SU-DHL-6 (cell line): ENCODE data around the gene ERLIN1.

Source experiments
- H2AFZ ChIP-seq: fragments of 200-600 bp; sonication (generic); 2 replicates; pipeline ENCODE4 v1.6.1; 2014; ENCODE audit warnings: low read depth, mild to moderate bottlenecking, moderate library complexity, mixed read lengths, antibody characterized with exemption, low read length; ENCODE audit not compliant: severe bottlenecking
- H3F3A ChIP-seq: fragments of 200-600 bp; shearing (Covaris generic); 2 replicates; pipeline ENCODE4 v1.6.0; 2016; ENCODE audit warnings: antibody characterized with exemption, mild to moderate bottlenecking; ENCODE audit not compliant: insufficient read depth
- H3K27ac ChIP-seq: fragments of 200-600 bp; sonication (generic); 2 replicates; pipeline ENCODE4 v1.5.1; 2016; ENCODE audit warnings: low read depth, mild to moderate bottlenecking, low read length, moderate library complexity, mixed read lengths
- H3K27me3 ChIP-seq: fragments of 200-600 bp; sonication (generic), shearing (Covaris generic); 2 replicates; pipeline ENCODE4 v1.6.0; 2014; ENCODE audit warnings: mild to moderate bottlenecking, low read length
- H3K36me3 ChIP-seq: fragments of 200-600 bp; sonication (generic); 2 replicates; pipeline ENCODE4 v1.6.1; 2014; ENCODE audit warnings: mild to moderate bottlenecking, low read length, mixed read lengths
- H3K4me2 ChIP-seq: fragments of 300-600, 200-600 bp; shearing (Covaris generic), sonication (generic); 2 replicates; pipeline ENCODE4 v1.6.0; 2014; ENCODE audit warnings: low read length, low read depth, mild to moderate bottlenecking; ENCODE audit not compliant: poor library complexity, severe bottlenecking
- H3K4me3 ChIP-seq: fragments of 200-600 bp; sonication (generic); 2 replicates; pipeline ENCODE4 v1.5.1; 2014; ENCODE audit warnings: antibody characterized with exemption, low read length, mild to moderate bottlenecking, mixed read lengths; ENCODE audit not compliant: insufficient read depth, poor library complexity, severe bottlenecking
- H3K79me2 ChIP-seq: fragments of 200-600 bp; sonication (generic); 2 replicates; pipeline ENCODE4 v1.6.1; 2014; ENCODE audit warnings: mild to moderate bottlenecking, low read length, moderate library complexity; ENCODE audit not compliant: insufficient read depth
- H3K9ac ChIP-seq: fragments of 200-600 bp; sonication (generic); 2 replicates; pipeline ENCODE4 v1.7.0; 2014; ENCODE audit warnings: mild to moderate bottlenecking, low read length
- H3K9me2 ChIP-seq: fragments of 200-600 bp; sonication (generic); replicated peaks from 2 replicates; pipeline ENCODE4 v1.6.1; 2014; ENCODE audit warnings: low read length; ENCODE audit not compliant: insufficient read depth
- H3K9me3 ChIP-seq: fragments of 200-600 bp; sonication (generic); 2 replicates; pipeline ENCODE4 v1.6.1; 2014; ENCODE audit warnings: low read length, mixed read lengths; ENCODE audit not compliant: insufficient read depth
- H4K20me1 ChIP-seq: fragments of 200-600 bp; sonication (generic); 2 replicates; pipeline ENCODE4 v1.6.1; 2014; ENCODE audit warnings: low read depth, mild to moderate bottlenecking, antibody characterized with exemption, low read length, moderate library complexity, mixed read lengths
- EZH2phosphoT487 ChIP-seq: fragments of 200-600 bp; sonication (generic), shearing (Covaris generic); conservative IDR thresholded peaks from 2 replicates; pipeline ENCODE4 v1.6.1; 2018; ENCODE audit warnings: mild to moderate bottlenecking, antibody characterized with exemption, low read length, moderate library complexity, mixed read lengths
- TF ChIP-seq, protein P1 (sequence below): fragments of 200-600 bp; sonication (generic); IDR thresholded peaks from one replicate; pipeline ENCODE4 v1.5.1; 2017; ENCODE audit warnings: antibody characterized with exemption, mild to moderate bottlenecking, low read length, moderate library complexity; ENCODE audit not compliant: insufficient read depth, poor library complexity, severe bottlenecking

The ERLIN1 gene

DNA sequence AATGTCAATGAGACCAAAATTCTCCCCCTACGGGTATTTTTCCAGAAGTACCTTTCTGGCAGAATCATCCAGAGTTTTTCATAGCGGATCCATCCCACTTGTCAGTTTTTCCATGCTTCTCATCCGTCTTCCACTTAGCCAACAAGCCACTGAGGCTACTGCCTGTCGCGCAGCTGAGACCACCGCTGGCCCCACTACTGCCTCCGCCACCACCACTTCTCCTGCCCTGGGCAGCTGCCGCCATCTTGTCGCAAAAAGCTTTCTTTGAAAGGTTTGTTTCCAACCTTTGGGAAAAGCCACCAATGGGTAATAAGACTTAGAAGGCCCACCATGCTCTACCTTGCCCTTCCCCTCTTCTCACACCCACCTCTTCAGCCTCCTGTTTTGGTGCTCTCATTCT, 42.1 kb downstream of the ERLIN1 start:
- no peak overlapping the region for H3K9ac ChIP-seq
- H3K9me2 ChIP-seq: no peaks in the 10 kb centered on the region
- no peak overlapping the region for H3K27ac ChIP-seq
- no peaks in the 10 kb centered on the region for H3K9me3 ChIP-seq
- H3K79me2 ChIP-seq: no peaks in the 10 kb centered on the region
- H3K4me3 ChIP-seq: no peak overlapping the region
- no peak for TF ChIP-seq EZH2phosphoT487
- peaks cover 2% of the 10 kb centered on the region; the same call in 1 of the 2 replicates for H4K20me1 ChIP-seq
- no peak overlapping the region for H2AFZ ChIP-seq
- no peak overlapping the region for H3K4me2 ChIP-seq
- no peaks in the 10 kb centered on the region for H3K36me3 ChIP-seq
- H3F3A ChIP-seq: no peaks in the 10 kb centered on the region
- H3K27me3 ChIP-seq: no peaks in the 10 kb centered on the region

DNA sequence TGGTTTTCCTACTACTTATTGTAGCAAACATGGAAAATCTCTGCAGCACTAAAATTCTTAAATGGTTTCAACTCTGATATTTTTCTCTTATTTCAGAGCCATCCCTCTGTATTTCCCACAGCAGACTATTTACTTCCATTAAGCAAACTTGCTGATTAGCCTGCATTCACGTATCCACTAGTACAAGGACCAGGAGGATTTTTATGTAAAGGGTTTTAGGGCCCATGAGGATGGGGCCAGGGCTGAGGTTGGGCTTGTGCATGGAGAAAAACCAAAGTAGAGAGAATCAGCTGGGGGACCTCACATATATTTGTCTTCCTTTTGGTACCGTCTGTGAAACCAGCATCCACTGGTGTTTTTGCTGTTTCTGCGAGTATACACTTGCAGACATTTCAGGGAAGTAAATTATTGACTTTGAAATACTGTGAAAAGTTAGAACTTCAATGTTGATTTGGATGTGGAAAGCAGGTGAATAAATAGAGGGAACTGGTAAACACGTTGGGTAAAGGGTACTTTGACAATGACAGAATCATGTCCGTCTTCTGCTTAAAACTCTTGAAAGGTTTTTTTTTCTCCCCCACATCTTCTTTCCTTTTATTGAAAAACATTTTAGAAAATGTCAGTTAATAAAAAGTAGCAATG, 44.3 kb downstream of the ERLIN1 start:
- no peak overlapping the region for H3K9ac ChIP-seq
- H3F3A ChIP-seq: no peaks in the 10 kb centered on the region
- no peak overlapping the region for H2AFZ ChIP-seq
- no peaks in the 10 kb centered on the region for H3K36me3 ChIP-seq
- no peaks in the 10 kb centered on the region for H3K79me2 ChIP-seq
- H3K9me3 ChIP-seq: no peaks in the 10 kb centered on the region
- H3K27me3 ChIP-seq: no peaks in the 10 kb centered on the region
- no peak overlapping the region for H3K4me2 ChIP-seq
- H3K9me2 ChIP-seq: no peaks in the 10 kb centered on the region
- H3K27ac ChIP-seq: no peak overlapping the region
- H4K20me1 ChIP-seq: no peaks in the 10 kb centered on the region
- TF ChIP-seq, protein P1, sequence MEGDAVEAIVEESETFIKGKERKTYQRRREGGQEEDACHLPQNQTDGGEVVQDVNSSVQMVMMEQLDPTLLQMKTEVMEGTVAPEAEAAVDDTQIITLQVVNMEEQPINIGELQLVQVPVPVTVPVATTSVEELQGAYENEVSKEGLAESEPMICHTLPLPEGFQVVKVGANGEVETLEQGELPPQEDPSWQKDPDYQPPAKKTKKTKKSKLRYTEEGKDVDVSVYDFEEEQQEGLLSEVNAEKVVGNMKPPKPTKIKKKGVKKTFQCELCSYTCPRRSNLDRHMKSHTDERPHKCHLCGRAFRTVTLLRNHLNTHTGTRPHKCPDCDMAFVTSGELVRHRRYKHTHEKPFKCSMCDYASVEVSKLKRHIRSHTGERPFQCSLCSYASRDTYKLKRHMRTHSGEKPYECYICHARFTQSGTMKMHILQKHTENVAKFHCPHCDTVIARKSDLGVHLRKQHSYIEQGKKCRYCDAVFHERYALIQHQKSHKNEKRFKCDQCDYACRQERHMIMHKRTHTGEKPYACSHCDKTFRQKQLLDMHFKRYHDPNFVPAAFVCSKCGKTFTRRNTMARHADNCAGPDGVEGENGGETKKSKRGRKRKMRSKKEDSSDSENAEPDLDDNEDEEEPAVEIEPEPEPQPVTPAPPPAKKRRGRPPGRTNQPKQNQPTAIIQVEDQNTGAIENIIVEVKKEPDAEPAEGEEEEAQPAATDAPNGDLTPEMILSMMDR: no peak
- TF ChIP-seq EZH2phosphoT487: no peak
- H3K4me3 ChIP-seq: no peak overlapping the region

DNA sequence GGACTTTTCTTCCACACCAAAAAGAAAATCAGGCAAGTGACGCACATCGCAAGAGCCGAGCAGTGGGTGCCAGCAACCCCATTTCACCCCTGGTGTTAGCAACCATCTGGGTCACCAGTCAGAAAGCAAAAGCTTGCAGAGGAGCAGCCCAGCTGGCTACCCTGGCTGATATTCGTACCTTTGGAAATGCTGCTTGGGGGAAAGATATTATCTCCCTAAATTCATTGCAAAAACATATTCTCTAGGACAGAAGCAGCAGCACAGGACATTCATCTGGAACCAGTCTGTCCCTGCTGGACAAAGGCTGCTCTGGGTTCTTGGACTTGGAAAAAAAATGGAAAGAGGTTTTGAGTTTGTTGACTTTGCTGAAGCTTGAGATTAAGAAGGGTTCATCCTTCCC, 45.8 kb downstream of the ERLIN1 start:
- no peaks in the 10 kb centered on the region for H3K9me2 ChIP-seq
- H4K20me1 ChIP-seq: no peaks in the 10 kb centered on the region
- H3K9me3 ChIP-seq: no peaks in the 10 kb centered on the region
- H3K4me3 ChIP-seq: no peak overlapping the region
- H3K27ac ChIP-seq: no peak overlapping the region
- H3K4me2 ChIP-seq: no peak overlapping the region
- no peak overlapping the region for H3K9ac ChIP-seq
- no peak overlapping the region for H2AFZ ChIP-seq
- H3K79me2 ChIP-seq: no peaks in the 10 kb centered on the region
- TF ChIP-seq EZH2phosphoT487: no peak
- TF ChIP-seq, protein P1: no peak
- no peaks in the 10 kb centered on the region for H3F3A ChIP-seq
- no peaks in the 10 kb centered on the region for H3K36me3 ChIP-seq
- H3K27me3 ChIP-seq: no peaks in the 10 kb centered on the region

DNA sequence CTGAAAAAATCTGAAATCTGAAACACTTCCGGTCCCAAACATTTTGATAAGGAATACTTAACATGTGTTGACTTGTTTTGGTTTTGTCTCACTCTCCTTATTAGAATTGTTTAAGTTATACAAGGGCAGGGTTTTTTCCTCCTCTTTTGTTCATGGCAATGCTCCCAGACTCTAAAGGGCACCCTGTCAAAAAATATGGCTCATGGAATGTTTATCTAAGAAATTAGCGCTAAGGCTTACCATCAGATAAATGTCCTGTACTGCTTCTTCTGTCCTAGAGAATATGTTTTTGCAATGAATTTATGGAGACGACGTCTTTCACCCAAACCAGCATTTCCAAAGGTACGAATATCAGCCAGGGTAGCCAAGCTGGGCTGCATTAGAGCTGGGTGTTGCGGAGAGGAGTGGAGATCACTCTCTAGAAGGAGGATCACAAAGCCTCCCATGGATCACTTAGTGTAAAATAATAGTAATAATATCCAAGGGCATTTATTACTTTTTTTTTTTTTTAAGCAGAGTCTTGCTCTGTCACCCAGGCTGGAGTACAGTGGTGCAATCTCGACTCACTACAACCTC, 46.8 kb downstream of the ERLIN1 start:
- TF ChIP-seq EZH2phosphoT487: no peak
- TF ChIP-seq, protein P1: no peak
- H3K27me3 ChIP-seq: no peaks in the 10 kb centered on the region
- H3K27ac ChIP-seq: no peak overlapping the region
- no peaks in the 10 kb centered on the region for H3K9me3 ChIP-seq
- no peak overlapping the region for H3K4me2 ChIP-seq
- H3K9ac ChIP-seq: no peak overlapping the region
- H3F3A ChIP-seq: no peaks in the 10 kb centered on the region
- H3K4me3 ChIP-seq: no peak overlapping the region
- H3K79me2 ChIP-seq: no peaks in the 10 kb centered on the region
- no peaks in the 10 kb centered on the region for H4K20me1 ChIP-seq
- no peaks in the 10 kb centered on the region for H3K9me2 ChIP-seq
- no peak overlapping the region for H2AFZ ChIP-seq
- no peaks in the 10 kb centered on the region for H3K36me3 ChIP-seq
